Duodenal mucosa (tissue), 2 donors: Measurements from ENCODE around the gene SPEG.
A peak's percentile ranks its signal among the peaks of the same experiment; 100 is the strongest.

Source experiments
- H3K27ac ChIP-seq: one replicate; pipeline ENCODE4 v1.7.0; 2013; ENCODE audit warnings: low read depth, low read length
- H3K27me3 ChIP-seq, 2 donors: one replicate each; pipeline ENCODE4 v1.7.0; 2013; ENCODE audit warnings: low read length in 2 of 2, control low read depth in 1 of 2; ENCODE audit not compliant: insufficient read depth in 2 of 2, control insufficient read depth in 1 of 2
- H3K36me3 ChIP-seq, 2 donors: one replicate each; pipeline ENCODE4 v1.7.0; 2013; ENCODE audit warnings: low read length in 2 of 2, control low read depth in 1 of 2; ENCODE audit not compliant: insufficient read depth in 2 of 2, control insufficient read depth in 1 of 2
- H3K4me1 ChIP-seq, 2 donors: one replicate each; pipeline ENCODE4 v1.7.0; 2013; ENCODE audit warnings: low read length in 2 of 2, control low read depth in 1 of 2; ENCODE audit not compliant: insufficient read depth in 2 of 2, control insufficient read depth in 1 of 2
- H3K4me3 ChIP-seq, 2 donors: one replicate each; pipeline ENCODE4 v1.7.0; 2013; ENCODE audit warnings: low read length in 2 of 2, low read depth in 1 of 2
- H3K9ac ChIP-seq, 2 donors: one replicate each; pipeline ENCODE4 v1.7.0; 2013; ENCODE audit warnings: low read length in 2 of 2, low read depth in 1 of 2
- H3K9me3 ChIP-seq, 2 donors: one replicate each; pipeline ENCODE4 v1.7.0; 2013; ENCODE audit warnings: low read length in 2 of 2, control low read depth in 1 of 2; ENCODE audit not compliant: control insufficient read depth in 1 of 2

The SPEG gene

DNA sequence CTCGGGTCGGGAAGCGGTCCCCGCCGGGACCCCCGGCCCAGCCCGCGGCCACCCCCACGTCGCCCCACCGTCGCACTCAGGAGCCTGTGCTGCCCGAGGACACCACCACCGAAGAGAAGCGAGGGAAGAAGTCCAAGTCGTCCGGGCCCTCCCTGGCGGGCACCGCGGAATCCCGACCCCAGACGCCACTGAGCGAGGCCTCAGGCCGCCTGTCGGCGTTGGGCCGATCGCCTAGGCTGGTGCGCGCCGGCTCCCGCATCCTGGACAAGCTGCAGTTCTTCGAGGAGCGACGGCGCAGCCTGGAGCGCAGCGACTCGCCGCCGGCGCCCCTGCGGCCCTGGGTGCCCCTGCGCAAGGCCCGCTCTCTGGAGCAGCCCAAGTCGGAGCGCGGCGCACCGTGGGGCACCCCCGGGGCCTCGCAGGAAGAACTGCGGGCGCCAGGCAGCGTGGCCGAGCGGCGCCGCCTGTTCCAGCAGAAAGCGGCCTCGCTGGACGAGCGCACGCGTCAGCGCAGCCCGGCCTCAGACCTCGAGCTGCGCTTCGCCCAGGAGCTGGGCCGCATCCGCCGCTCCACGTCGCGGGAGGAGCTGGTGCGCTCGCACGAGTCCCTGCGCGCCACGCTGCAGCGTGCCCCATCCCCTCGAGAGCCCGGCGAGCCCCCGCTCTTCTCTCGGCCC, 13.6 kb downstream of the SPEG start:
- Histone ChIP-seq H3K27me3 (peaks cover 39 to 51% of the 10 kb centered on the region in 2 donors), H3K4me3 (no peak overlapping the region), H3K27ac (no peak overlapping the region), H3K9me3 (no peaks in the 10 kb centered on the region), H3K36me3 (no peaks in the 10 kb centered on the region), H3K9ac (no peak overlapping the region), H3K4me1 (no peaks in the 10 kb centered on the region)

DNA sequence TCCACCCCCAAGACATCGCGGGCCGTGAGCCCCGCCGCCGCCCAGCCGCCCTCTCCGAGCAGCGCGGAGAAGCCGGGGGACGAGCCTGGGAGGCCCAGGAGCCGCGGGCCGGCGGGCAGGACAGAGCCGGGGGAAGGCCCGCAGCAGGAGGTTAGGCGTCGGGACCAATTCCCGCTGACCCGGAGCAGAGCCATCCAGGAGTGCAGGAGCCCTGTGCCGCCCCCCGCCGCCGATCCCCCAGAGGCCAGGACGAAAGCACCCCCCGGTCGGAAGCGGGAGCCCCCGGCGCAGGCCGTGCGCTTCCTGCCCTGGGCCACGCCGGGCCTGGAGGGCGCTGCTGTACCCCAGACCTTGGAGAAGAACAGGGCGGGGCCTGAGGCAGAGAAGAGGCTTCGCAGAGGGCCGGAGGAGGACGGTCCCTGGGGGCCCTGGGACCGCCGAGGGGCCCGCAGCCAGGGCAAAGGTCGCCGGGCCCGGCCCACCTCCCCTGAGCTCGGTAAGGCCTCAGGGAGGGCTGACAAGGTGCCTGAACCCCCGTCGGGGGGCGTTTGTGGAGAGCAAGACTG, 14.2 kb downstream of the SPEG start:
- Histone ChIP-seq H3K9ac (no peak overlapping the region), H3K4me3 (no peak overlapping the region), H3K9me3 (no peaks in the 10 kb centered on the region), H3K27me3 (peaks cover 32 to 46% of the 10 kb centered on the region in 2 donors), H3K4me1 (no peaks in the 10 kb centered on the region), H3K36me3 (no peaks in the 10 kb centered on the region), H3K27ac (no peak overlapping the region)

DNA sequence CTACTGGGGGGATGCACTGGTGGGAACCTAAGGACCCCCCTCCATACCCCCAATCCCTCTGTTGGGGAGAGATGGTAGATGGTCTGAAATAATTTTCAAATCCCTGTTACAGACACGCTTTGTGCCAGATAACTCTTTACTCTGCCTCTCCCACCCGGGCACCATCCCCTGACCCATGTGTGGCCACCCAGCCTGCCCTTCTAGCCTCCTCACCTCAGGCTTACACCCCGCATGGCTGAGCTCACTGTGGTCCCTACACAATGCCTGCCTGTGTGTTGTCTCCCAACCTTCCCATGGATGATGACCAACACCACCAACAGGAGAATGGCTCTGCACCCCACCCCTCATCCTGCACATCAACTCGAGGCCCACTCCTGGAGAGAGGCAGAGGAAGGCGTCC, 15.0 kb downstream of the SPEG start:
- Histone ChIP-seq H3K9me3 (no peaks in the 10 kb centered on the region), H3K9ac (no peak overlapping the region), H3K27me3 (peaks cover 32 to 40% of the 10 kb centered on the region in 2 donors), H3K4me1 (no peaks in the 10 kb centered on the region), H3K36me3 (no peaks in the 10 kb centered on the region), H3K27ac (no peak overlapping the region), H3K4me3 (no peak overlapping the region)

DNA sequence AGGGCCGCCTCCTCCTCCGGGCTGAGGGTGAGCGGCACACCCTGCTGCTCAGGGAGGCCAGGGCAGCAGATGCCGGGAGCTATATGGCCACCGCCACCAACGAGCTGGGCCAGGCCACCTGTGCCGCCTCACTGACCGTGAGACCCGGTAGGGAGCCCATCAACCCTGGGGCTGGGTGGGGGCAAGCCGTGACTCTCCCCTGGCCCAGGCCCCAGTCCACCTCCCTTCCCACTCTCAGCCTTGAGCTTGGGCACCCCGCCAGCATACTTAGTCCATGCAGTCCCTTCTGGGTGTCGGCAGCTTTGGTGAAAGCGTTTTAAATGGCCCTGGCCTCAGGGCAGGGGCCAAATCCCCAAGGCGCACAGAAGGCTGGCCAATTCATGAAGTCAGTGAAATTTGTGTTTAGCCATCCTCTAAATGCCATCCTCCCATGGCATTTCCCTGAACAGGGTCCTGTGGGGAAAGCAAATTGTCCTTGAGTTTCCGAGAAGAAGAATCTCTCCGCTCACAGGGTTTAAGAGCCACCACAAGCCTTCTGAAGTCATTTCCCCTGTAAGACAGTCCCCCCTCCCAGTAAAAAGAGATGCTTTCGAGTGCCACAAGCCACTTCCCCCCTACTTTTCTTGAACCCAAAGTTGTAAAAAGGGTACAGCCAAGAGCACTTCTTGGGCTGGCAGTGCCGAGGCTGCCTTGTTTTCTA, 17.2 kb downstream of the SPEG start:
- H3K27ac ChIP-seq: no peak overlapping the region
- peaks cover 27 to 37% of the 10 kb centered on the region in 2 donors for H3K27me3 ChIP-seq
- H3K9me3 ChIP-seq: no peaks in the 10 kb centered on the region
- no peak overlapping the region for H3K9ac ChIP-seq
- H3K36me3 ChIP-seq: no peaks in the 10 kb centered on the region
- no peak overlapping the region for H3K4me3 ChIP-seq
- H3K4me1 ChIP-seq: no peaks in the 10 kb centered on the region

DNA sequence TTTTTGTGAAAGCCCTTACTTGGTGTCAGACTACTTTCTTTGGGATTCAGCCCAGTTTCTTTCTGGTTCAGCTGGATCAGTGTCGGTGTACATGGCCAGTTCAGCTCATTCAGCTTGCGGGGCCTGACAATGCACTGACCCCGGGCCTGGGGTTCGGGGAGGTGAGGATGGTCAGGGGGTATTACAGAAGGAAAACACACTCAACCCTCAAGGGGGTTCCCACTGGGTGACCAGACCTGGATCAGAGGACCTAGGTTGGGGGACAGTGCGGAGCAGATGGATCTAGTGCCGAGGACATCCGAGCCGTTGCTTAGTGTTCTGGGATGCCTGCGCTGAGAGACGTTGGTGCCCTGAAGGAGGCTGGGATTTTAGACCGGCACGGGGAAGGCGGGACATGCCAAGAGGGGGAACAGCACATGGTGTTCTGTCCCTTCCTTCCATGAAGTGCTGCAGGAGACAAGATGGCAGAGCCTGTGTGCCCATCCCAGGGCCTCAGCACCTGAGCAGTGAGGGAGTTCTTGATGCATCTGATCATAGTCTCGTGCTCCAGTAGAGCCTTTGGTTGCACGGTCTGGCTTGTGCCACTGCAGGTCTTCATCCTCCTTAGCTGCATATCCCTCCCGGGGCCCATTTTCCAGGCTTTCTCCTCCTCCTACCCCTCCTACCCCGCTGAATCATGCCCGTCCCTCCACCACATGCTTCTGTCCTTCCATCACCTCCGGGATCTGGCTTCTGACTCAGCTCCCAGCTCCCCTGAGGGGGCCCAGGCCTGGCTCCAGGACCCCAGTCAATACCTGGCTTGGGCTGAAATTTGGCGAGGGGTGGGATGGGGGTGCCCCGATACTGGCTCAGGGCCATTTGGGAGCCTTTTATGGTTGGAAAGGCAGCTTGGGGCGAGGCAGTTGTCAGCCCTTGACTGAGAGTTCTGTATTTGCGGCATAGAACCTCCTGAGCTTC, 18.0 kb downstream of the SPEG start:
- Histone ChIP-seq H3K27me3 (peaks cover 20 to 33% of the 10 kb centered on the region in 2 donors), H3K27ac (peak overlapping the region; percentile 7), H3K9me3 (no peaks in the 10 kb centered on the region), H3K4me1 (peaks cover 0 to 2% of the 10 kb centered on the region in 2 donors), H3K36me3 (no peaks in the 10 kb centered on the region), H3K4me3 (no peak overlapping the region), H3K9ac (no peak overlapping the region)

DNA sequence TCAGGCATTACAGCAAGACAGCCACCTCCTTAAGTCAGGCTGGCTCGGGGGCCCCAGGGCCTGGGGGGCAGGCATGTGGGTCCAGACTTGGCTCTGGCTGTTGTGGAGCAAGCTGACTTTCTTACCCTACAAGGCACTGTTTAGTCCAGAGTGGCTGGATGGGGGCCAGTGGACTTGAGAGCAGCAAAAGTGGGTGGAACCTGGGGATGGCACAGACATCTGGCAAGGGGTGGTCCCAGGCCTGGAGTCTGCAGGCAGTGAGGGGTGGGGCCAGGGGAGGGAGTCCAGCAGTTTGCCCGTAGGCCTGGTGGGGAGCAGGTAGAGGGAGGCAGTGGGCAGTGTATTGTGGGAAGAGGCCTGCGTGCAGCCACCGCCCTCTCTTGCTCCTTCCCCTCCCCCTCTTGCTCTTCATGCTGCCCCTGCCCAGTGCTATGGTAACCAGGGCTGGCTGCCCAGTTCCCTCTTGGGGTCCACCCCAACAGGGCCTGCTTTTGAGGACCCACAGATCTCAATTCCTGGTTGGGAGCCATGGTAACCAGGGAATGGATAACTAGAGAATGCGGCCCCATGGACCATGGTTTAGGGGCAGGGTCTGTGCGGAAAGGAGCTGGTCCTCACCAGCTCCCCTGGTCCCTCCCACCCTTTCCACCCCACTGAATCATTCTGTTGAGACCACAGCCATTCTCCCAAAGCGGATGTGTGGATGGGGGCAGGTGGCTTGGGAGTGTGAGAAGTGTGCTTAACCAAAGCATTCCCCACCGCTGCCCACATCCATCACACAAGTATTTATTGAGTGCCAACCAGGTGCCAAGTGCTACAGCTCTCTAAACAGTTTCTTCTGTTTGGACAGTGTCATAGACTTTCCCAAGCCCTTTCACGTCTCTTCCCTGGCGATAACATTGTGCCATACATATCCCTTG, 19.3 kb downstream of the SPEG start:
- Histone ChIP-seq H3K36me3 (no peaks in the 10 kb centered on the region), H3K9me3 (no peaks in the 10 kb centered on the region), H3K27me3 (peaks cover 18 to 25% of the 10 kb centered on the region in 2 donors), H3K27ac (peak overlapping the region; percentile 7), H3K4me1 (peaks cover 0 to 6% of the 10 kb centered on the region in 2 donors), H3K4me3 (no peak overlapping the region), H3K9ac (no peak overlapping the region)

DNA sequence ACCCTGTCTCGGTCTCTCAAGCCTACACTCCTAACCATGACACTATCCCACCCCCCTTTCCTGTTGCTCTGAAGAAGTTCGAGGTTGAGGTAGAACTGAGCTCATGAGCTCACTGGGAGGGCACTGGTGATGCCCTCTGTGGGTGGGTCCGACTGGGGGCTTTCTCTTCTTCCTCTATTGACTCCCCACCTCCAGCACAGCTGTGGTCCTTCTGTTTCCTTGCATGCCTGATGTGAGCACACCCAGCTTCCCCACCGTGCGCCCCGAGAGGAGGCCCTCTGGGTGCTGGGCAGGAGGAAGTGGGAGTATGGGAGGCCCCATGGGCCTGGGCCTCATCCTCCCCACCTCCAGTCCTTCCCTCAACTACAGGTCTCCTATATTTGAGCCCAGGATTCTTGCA, 20.9 kb downstream of the SPEG start:
- peaks cover 0 to 6% of the 10 kb centered on the region in 2 donors for H3K4me1 ChIP-seq
- H3K9me3 ChIP-seq: no peaks in the 10 kb centered on the region
- peaks cover 2 to 14% of the 10 kb centered on the region in 2 donors for H3K27me3 ChIP-seq
- no peak overlapping the region for H3K9ac ChIP-seq
- H3K4me3 ChIP-seq: no peak overlapping the region
- no peaks in the 10 kb centered on the region for H3K36me3 ChIP-seq
- H3K27ac ChIP-seq: no peak overlapping the region

DNA sequence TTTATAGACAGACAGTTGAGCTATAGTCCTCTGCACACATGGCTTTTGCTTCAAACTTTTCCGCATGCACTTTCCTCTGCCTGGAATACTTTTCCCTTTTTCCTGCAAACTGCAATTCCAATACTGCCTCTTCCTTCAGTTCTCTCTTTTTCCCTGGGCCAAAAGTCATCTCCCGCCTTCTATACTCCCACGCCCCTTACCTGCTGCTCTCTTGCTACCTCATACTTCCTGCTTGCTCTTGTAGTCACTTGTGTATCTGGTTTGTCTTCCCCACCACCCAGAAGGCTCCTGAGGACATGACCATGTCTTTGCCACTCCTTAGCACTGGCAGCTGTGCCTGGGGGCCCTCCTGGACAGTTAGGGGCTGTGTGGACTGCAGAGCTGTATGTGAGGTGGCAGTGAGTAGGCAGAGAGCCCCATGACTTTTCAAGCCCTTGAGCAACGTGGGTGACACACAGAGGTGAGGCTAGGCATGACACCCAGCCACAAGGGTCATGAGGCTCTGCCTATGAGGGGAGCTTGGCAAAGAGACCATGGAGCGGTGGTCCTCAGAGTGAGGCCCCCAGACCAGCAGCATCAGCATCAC, 23.2 kb downstream of the SPEG start:
- Histone ChIP-seq H3K27ac (no peak overlapping the region), H3K27me3 (peaks cover 0 to under 1% of the 10 kb centered on the region in 2 donors), H3K9me3 (no peaks in the 10 kb centered on the region), H3K36me3 (no peaks in the 10 kb centered on the region), H3K9ac (no peak overlapping the region), H3K4me1 (peaks cover 0 to 6% of the 10 kb centered on the region in 2 donors), H3K4me3 (no peak overlapping the region)

DNA sequence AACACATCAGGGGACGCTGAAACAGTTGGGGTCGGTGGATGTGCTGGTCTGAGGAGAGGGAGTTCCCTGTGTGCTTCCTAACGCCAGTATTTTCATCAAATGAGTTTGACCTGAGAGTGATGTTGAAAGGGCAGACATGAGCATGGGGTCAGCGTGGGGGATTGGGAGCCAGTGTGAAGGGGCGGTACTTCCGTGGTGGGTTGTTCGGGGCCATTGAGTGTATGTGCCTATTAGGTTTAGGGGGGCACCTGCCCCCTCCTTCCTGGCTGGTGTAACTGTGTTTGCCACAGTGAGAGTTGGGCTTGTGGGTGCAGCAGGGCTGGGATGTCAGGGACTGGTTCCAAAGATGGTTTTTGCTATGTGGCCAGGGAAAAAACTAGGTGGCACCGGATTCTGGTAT, 24.4 kb downstream of the SPEG start:
- H3K9me3 ChIP-seq: no peaks in the 10 kb centered on the region
- no peak overlapping the region for H3K4me3 ChIP-seq
- H3K4me1 ChIP-seq: peaks cover 0 to 6% of the 10 kb centered on the region in 2 donors
- no peak overlapping the region for H3K9ac ChIP-seq
- H3K27ac ChIP-seq: no peak overlapping the region
- no peaks in the 10 kb centered on the region for H3K27me3 ChIP-seq
- H3K36me3 ChIP-seq: no peaks in the 10 kb centered on the region
